Cardiac muscle cell (in vitro differentiated cells and primary cell): ENCODE results near the gene PLCH2. TPM values are rescaled to one million over a fixed set of nuclear protein-coding genes. Genes with fewer than 3 reads are reported as not detected.

Experiments used
- DNase-seq, 2 donors: peaks; one replicate each; pipeline versions ENCODE4 v3.0.0 to v3.0.0-alpha.2; 2010 to 2017; ENCODE audit warnings: low read depth in 1 of 2, low spot score in 1 of 2
- H3K27ac ChIP-seq: fragments of 200-600 bp; sonication (generic); 2 replicates; pipeline ENCODE4 v1.5.1; 2016
- H3K27me3 ChIP-seq: fragments of 200-600 bp; sonication (generic); 2 replicates; pipeline ENCODE4 v1.6.0; 2016; ENCODE audit warnings: control low read depth
- H3K36me3 ChIP-seq: fragments of 200-600 bp; sonication (generic); 2 replicates; pipeline ENCODE4 v1.5.1; 2016; ENCODE audit warnings: control low read depth
- H3K4me1 ChIP-seq: fragments of 200-600 bp; sonication (generic); 2 replicates; pipeline ENCODE4 v1.8.1; 2017; ENCODE audit warnings: low read depth, mild to moderate bottlenecking, mixed run types
- H3K4me3 ChIP-seq: fragments of 200-600 bp; sonication (generic); 2 replicates; pipeline ENCODE4 v1.5.1; 2016; ENCODE audit warnings: mild to moderate bottlenecking
- H3K9me3 ChIP-seq: fragments of 200-600 bp; sonication (generic); 2 replicates; pipeline ENCODE4 v1.5.1; 2017; ENCODE audit warnings: low read depth, mild to moderate bottlenecking, control low read depth
- polyA plus RNA-seq: library from polyadenylated mRNA; unstranded; fragments of >200 nt; fragmentation: Nextera tagmentation; extraction: Ambion mirVana; gene quantifications from 2 replicates; pipeline ENCODE4 v1.2.1, GENCODE V29; 2016
- total RNA-seq: library from RNA; depleted of rRNA; stranded (reverse); fragments of >200 nt; gene quantifications from 2 replicates; pipeline ENCODE4 v1.2.3, GENCODE V29; 2016
- TF ChIP-seq, protein P1 (sequence below): IDR thresholded peaks from 2 replicates; pipeline ENCODE4 v1.5.1; 2012; ENCODE audit warnings: low read depth, mild to moderate bottlenecking, low read length

Gene PLCH2
- total and polyA plus RNA-seq, 2 experiments from 2014 or later, result 0.33 to 0.44 TPM

- H3K27ac ChIP-seq, result no peak overlapping the region
- peaks cover 54% of the 10 kb centered on the region for H3K27me3 ChIP-seq
- H3K4me1 ChIP-seq, result peaks cover 13% of the 10 kb centered on the region
- TF ChIP-seq, protein P1, sequence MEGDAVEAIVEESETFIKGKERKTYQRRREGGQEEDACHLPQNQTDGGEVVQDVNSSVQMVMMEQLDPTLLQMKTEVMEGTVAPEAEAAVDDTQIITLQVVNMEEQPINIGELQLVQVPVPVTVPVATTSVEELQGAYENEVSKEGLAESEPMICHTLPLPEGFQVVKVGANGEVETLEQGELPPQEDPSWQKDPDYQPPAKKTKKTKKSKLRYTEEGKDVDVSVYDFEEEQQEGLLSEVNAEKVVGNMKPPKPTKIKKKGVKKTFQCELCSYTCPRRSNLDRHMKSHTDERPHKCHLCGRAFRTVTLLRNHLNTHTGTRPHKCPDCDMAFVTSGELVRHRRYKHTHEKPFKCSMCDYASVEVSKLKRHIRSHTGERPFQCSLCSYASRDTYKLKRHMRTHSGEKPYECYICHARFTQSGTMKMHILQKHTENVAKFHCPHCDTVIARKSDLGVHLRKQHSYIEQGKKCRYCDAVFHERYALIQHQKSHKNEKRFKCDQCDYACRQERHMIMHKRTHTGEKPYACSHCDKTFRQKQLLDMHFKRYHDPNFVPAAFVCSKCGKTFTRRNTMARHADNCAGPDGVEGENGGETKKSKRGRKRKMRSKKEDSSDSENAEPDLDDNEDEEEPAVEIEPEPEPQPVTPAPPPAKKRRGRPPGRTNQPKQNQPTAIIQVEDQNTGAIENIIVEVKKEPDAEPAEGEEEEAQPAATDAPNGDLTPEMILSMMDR, result no peak
- no peaks in the 10 kb centered on the region for H3K36me3 ChIP-seq
- DNase-seq, result no peak
- no peak overlapping the region for H3K4me3 ChIP-seq
- no peaks in the 10 kb centered on the region for H3K9me3 ChIP-seq
Measured at GRCh38 chr1:2539312-2539907, 63.3 kb downstream of the PLCH2 start.

GRCh38 chr1:2540816-2541492, 64.9 kb downstream of the PLCH2 start:
- Histone ChIP-seq H3K27ac (no peak overlapping the region), H3K4me1 (peaks cover 27% of the 10 kb centered on the region), H3K4me3 (no peak overlapping the region), H3K36me3 (no peaks in the 10 kb centered on the region), H3K27me3 (peaks cover 39% of the 10 kb centered on the region), H3K9me3 (no peaks in the 10 kb centered on the region)
- TF ChIP-seq, protein P1, result no peak
- DNase-seq, result peak in 1 of 2 donors; percentile 27

- peaks cover 31% of the 10 kb centered on the region for H3K27me3 ChIP-seq
- no peak for DNase-seq
- no peak overlapping the region for H3K4me3 ChIP-seq
- no peaks in the 10 kb centered on the region for H3K9me3 ChIP-seq
- TF ChIP-seq, protein P1, result no peak
- peaks cover 33% of the 10 kb centered on the region for H3K4me1 ChIP-seq
- no peaks in the 10 kb centered on the region for H3K36me3 ChIP-seq
- H3K27ac ChIP-seq, result no peak overlapping the region
Measured at GRCh38 chr1:2541619-2542245, 65.6 kb downstream of the PLCH2 start.

DNA sequence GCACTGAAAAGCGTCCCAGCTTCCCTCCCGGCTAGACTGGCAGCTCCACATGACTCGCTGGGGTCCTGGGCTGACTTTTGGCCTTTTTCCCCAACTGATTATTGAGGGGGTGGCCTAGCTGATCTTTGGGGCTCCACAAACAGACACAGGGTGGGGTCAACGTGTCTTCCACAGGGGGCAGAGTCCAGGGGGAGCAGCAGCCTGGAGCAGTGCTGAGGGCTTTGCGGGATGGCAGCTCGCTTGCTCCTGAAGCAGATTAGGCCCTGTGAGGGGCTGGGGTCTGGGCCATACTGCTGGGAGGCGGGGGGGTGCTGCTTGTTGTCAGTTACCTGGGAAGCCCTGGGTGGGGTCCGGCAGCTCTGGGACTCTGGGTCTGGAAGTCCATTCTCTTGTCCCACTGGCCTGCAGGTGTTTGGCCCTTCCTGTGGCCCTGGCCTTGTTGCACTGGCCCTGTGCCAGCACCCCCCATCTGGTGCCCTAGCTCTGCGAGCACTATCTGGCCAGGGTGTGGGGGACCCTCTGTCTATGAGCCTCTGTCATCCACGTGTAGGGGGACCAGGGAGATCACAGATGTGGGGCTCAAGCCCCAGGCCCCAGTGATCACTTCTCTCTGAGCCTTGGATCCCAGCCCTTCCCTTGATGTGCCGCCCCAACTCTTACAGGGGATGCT, 66.3 kb downstream of the PLCH2 start:
- Histone ChIP-seq H3K4me3 (no peak overlapping the region), H3K27ac (no peak overlapping the region), H3K36me3 (no peaks in the 10 kb centered on the region), H3K4me1 (peaks cover 35% of the 10 kb centered on the region), H3K9me3 (no peaks in the 10 kb centered on the region), H3K27me3 (peaks cover 25% of the 10 kb centered on the region)
- TF ChIP-seq, protein P1, result no peak
- DNase-seq, result no peak

- Histone ChIP-seq H3K4me3 (no peak overlapping the region), H3K27me3 (peaks cover 15% of the 10 kb centered on the region), H3K4me1 (peaks cover 35% of the 10 kb centered on the region), H3K9me3 (no peaks in the 10 kb centered on the region), H3K27ac (peak overlapping the region; percentile 91), H3K36me3 (no peaks in the 10 kb centered on the region)
- TF ChIP-seq, protein P1, result no peak
- peak in 1 of 2 donors; percentile 46 for DNase-seq
Measured at GRCh38 chr1:2543543-2544092, 67.5 kb downstream of the PLCH2 start.
